IMR-90 (cell line): ENCODE data around the gene DESI2. TPM values are rescaled to one million over a fixed set of nuclear protein-coding genes. Genes with fewer than 3 reads are reported as not detected.

Experiments
- ATAC-seq: fragments of 200-7000 bp; cut with Tn5 transposase; 2 replicates; pipeline ENCODE4 v1.9.1; 2020; ENCODE audit warnings: low read depth, mild to moderate bottlenecking, moderate library complexity
- BruUV-seq: library from RNA; stranded (reverse); fragments of 400-500 nt; replicated peaks from 2 replicates; lab custom pipeline; 2021; lab: Mats Ljungman, UMichigan
- CTCF ChIA-PET: fragments of 300-600 bp; formaldehyde crosslinking; extraction: SDS; loops from one replicate; lab custom pipeline; 2021; ENCODE audit warnings: antibody characterized with exemption; lab: Yijun Ruan, JAX
- POLR2A ChIA-PET: fragments of 300-600 bp; sonication (Branson Sonifier 250); formaldehyde crosslinking; loops from one replicate; lab custom pipeline; 2022; ENCODE audit warnings: antibody characterized with exemption; ENCODE audit not compliant: unreplicated experiment; lab: Charles Lee
- DNase-seq: peaks from one replicate; pipeline ENCODE4 v3.0.0; 2013
- H2AFZ ChIP-seq: replicated peaks from 2 replicates; pipeline ENCODE3; 2013; ENCODE audit warnings: low read length, mild to moderate bottlenecking; ENCODE audit not compliant: poor library complexity
- H2AK5ac ChIP-seq: 2 replicates; pipeline ENCODE4 v1.6.1; 2013; ENCODE audit warnings: low read depth, low read length, inconsistent platforms
- H2AK9ac ChIP-seq: replicated peaks from 2 replicates; pipeline ENCODE3; 2013; ENCODE audit warnings: mild to moderate bottlenecking, low read depth, low read length, moderate library complexity; ENCODE audit not compliant: poor library complexity
- H2BK120ac ChIP-seq: 2 replicates; pipeline ENCODE4 v1.6.1; 2013; ENCODE audit warnings: low read depth, low read length, inconsistent platforms
- H2BK15ac ChIP-seq: 3 replicates; pipeline ENCODE4 v1.6.1; 2013; ENCODE audit warnings: low read depth, low read length, inconsistent platforms
- H2BK20ac ChIP-seq: 2 replicates; pipeline ENCODE4 v1.6.1; 2013; ENCODE audit warnings: low read depth, mild to moderate bottlenecking, inconsistent platforms, low read length, moderate library complexity
- H2BK5ac ChIP-seq: 2 replicates; pipeline ENCODE4 v1.6.1; 2013; ENCODE audit warnings: mild to moderate bottlenecking, low read depth, low read length, inconsistent platforms; ENCODE audit not compliant: poor library complexity, severe bottlenecking
- H3K14ac ChIP-seq: replicated peaks from 2 replicates; pipeline ENCODE4 v1.6.1; 2013; ENCODE audit warnings: low read depth, low read length, inconsistent platforms
- H3K18ac ChIP-seq: 2 replicates; pipeline ENCODE4 v1.6.1; 2013; ENCODE audit warnings: low read depth, low read length, control low read depth
- H3K23ac ChIP-seq: 2 replicates; pipeline ENCODE4 v1.6.1; 2013; ENCODE audit warnings: low read depth, low read length, inconsistent platforms
- H3K27ac ChIP-seq: 2 replicates; pipeline ENCODE4 v1.5.1; 2013; ENCODE audit warnings: mild to moderate bottlenecking, control low read depth, low read length; ENCODE audit not compliant: insufficient read depth
- H3K27me3 ChIP-seq: 2 replicates; pipeline ENCODE4 v1.6.1; 2013; ENCODE audit warnings: low read length; ENCODE audit not compliant: control insufficient read depth, insufficient read depth
- H3K36me3 ChIP-seq: 2 replicates; pipeline ENCODE4 v1.6.1; 2013; ENCODE audit warnings: low read length, mixed read lengths; ENCODE audit not compliant: control insufficient read depth, insufficient read depth
- H3K4ac ChIP-seq: 2 replicates; pipeline ENCODE4 v1.6.1; 2013; ENCODE audit warnings: low read depth, low read length, inconsistent platforms
- H3K4me1 ChIP-seq: 2 replicates; pipeline ENCODE4 v1.6.1; 2013; ENCODE audit warnings: low read length, mixed read lengths; ENCODE audit not compliant: control insufficient read depth, insufficient read depth
- H3K4me2 ChIP-seq: 2 replicates; pipeline ENCODE4 v1.6.1; 2013; ENCODE audit warnings: low read depth, mild to moderate bottlenecking, control low read depth, low read length, moderate library complexity
- H3K4me3 ChIP-seq: 2 replicates; pipeline ENCODE4 v1.5.1; 2013; ENCODE audit warnings: low read depth, mild to moderate bottlenecking, control low read depth, low read length, moderate library complexity; ENCODE audit not compliant: insufficient read depth
- H3K56ac ChIP-seq: 2 replicates; pipeline ENCODE4 v1.6.1; 2013; ENCODE audit warnings: low read length, inconsistent platforms; ENCODE audit not compliant: insufficient read depth; ENCODE audit errors: extremely low read depth
- H3K79me1 ChIP-seq, 2 experiments: 2 replicates each; pipeline ENCODE4 v1.6.1; 2013; ENCODE audit warnings: low read length in 2 of 2, inconsistent platforms in 1 of 2, low read depth in 1 of 2
- H3K9ac ChIP-seq: 2 replicates; pipeline ENCODE4 v1.6.1; 2013; ENCODE audit warnings: low read depth, low read length, control low read depth
- H3K9me1 ChIP-seq: 2 replicates; pipeline ENCODE4 v1.6.1; 2013; ENCODE audit warnings: low read length, inconsistent platforms; ENCODE audit not compliant: insufficient read depth
- H3K9me3 ChIP-seq: 2 replicates; pipeline ENCODE4 v1.6.1; 2013; ENCODE audit warnings: low read length; ENCODE audit not compliant: control insufficient read depth, insufficient read depth
- H4K20me1 ChIP-seq: 2 replicates; pipeline ENCODE4 v1.6.1; 2013; ENCODE audit warnings: low read length, inconsistent platforms; ENCODE audit not compliant: insufficient read depth
- H4K5ac ChIP-seq: 2 replicates; pipeline ENCODE4 v1.6.1; 2013; ENCODE audit warnings: mild to moderate bottlenecking, low read depth, low read length, control low read depth
- H4K8ac ChIP-seq, 2 experiments: 2 replicates each; pipeline ENCODE4 v1.6.1; 2013; ENCODE audit warnings: low read depth in 2 of 2, low read length in 2 of 2, control low read depth in 1 of 2, inconsistent platforms in 1 of 2
- H4K91ac ChIP-seq: 2 replicates; pipeline ENCODE4 v1.6.1; 2013; ENCODE audit warnings: low read depth, low read length, inconsistent platforms; ENCODE audit not compliant: insufficient read depth
- BHLHE40 ChIP-seq: fragments of 150-350 bp; IDR thresholded peaks from 2 replicates; pipeline ENCODE4 v1.6.1; 2016; ENCODE audit warnings: mild to moderate bottlenecking, low read depth, low read length
- CEBPB ChIP-seq: IDR thresholded peaks from 2 replicates; pipeline ENCODE4 v1.6.1; 2012; ENCODE audit warnings: low read depth, low read length, improper control_type of control experiment
- CHD1 ChIP-seq: IDR thresholded peaks from 2 replicates; pipeline ENCODE4 v1.6.1; 2012; ENCODE audit warnings: low read depth, low read length, improper control_type of control experiment
- CTCF ChIP-seq: conservative IDR thresholded peaks from 2 replicates; pipeline ENCODE4 v1.5.1; 2012; ENCODE audit warnings: mild to moderate bottlenecking, low read depth, low read length, improper control_type of control experiment
- MAFK ChIP-seq: IDR thresholded peaks from 2 replicates; pipeline ENCODE4 v1.6.1; 2012; ENCODE audit warnings: low read depth, low read length, improper control_type of control experiment
- MAZ ChIP-seq: IDR thresholded peaks from 2 replicates; pipeline ENCODE4 v1.6.1; 2012; ENCODE audit warnings: low read depth, mild to moderate bottlenecking, low read length, improper control_type of control experiment, moderate library complexity, borderline replicate concordance
- MXI1 ChIP-seq: IDR thresholded peaks from 2 replicates; pipeline ENCODE4 v1.6.1; 2012; ENCODE audit warnings: low read depth, mild to moderate bottlenecking, low read length, moderate library complexity, borderline replicate concordance
- POLR2A ChIP-seq: IDR thresholded peaks from 2 replicates; pipeline ENCODE4 v1.6.1; 2012; ENCODE audit warnings: mild to moderate bottlenecking, low read depth, low read length
- RAD21 ChIP-seq: IDR thresholded peaks from 2 replicates; pipeline ENCODE4 v1.6.1; 2012; ENCODE audit warnings: low read length, improper control_type of control experiment
- WGBS, 2 experiments: methylation state at CpG; one replicate each; pipeline versions ENCODE4 v1.1.5 to v1.1.7; 2013; ENCODE audit warnings: missing lambda C conversion rate in 2 of 2; ENCODE audit not compliant: insufficient read length in 1 of 2; ENCODE audit errors: extremely low coverage in 2 of 2; 5-methylcytosine and 5-hydroxymethylcytosine counted together
- dilution Hi-C: fragments of 300-500 bp; cut with HindIII; formaldehyde crosslinking; loops from one replicate; pipeline ENCODE4 v1.14.3; 2018; ENCODE audit warnings: low sequenced_read_pairs; ENCODE audit not compliant: unreplicated experiment
- in situ Hi-C: fragments of 300-500 bp; cut with MboI; formaldehyde crosslinking; loops from 3 replicates; pipeline ENCODE4 v1.14.3; 2019; ENCODE audit warnings: low sequenced_read_pairs, inconsistent platforms, mixed read lengths
- intact Hi-C: fragments of 100-400 bp; cut with micrococcal nuclease; formaldehyde crosslinking; loops from 2 replicates; pipeline ENCODE4 v1.10.0; 2022
- polyA plus RNA-seq, 3 experiments: library from polyadenylated mRNA; depleted of rRNA; stranded (reverse); fragments of >200 nt; gene quantifications; 2 replicates each; pipeline ENCODE4 v1.2.3, GENCODE V29; 2012; ENCODE audit warnings: low replicate concordance in 1 of 3
- total RNA-seq: library from RNA; depleted of rRNA; stranded (reverse); fragments of >200 nt; gene quantifications from 2 replicates; pipeline ENCODE4 v1.2.3, GENCODE V29; 2012
- TF ChIP-seq, protein P1 (sequence below): fragments of 150-350 bp; IDR thresholded peaks from 2 replicates; pipeline ENCODE4 v1.6.1; 2017; ENCODE audit warnings: mild to moderate bottlenecking, antibody characterized with exemption, low read length, low read depth

The DESI2 gene
- total and polyA plus RNA-seq, 2 of the 4 experiments (the other 2 are of a cell fraction) = 19.0 to 43.6 TPM

DNA sequence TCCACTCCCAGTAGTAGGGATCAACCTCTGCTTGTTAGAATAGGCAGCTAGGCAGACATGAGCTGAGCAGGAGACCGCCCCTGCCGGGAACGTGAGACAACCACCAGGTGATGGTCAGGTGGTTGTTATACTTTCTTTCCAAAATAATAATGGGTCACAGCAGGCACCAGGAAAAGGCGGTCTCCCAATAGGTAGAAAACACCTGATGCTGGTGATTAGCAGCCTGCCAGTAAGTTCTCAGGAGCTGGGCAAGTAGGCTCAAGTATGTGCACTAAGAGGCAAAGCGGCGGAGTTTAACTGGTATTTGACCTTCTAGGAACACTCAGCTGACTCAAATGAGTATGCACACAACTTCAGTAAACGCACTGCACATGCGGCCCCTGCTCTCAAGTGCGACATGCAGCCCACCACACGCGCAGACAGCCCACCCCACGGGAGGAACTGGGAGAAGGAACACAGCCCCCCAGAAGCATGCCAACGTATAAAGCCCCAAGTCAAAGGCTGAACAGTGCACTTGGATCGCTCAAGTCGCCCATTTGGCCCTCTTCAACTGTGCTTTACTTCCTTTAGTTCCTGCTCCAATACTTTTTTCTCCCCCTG, 80.0 kb downstream of the DESI2 start:
- intact Hi-C loops = no loop called here
- Histone ChIP-seq H3K4me1 (no peaks in the 10 kb centered on the region), H3K4ac (no peak overlapping the region), H3K18ac (no peak overlapping the region), H3K23ac (no peak overlapping the region), H2AK9ac (no peak overlapping the region), H3K9ac (no peak overlapping the region), H4K20me1 (no peaks in the 10 kb centered on the region), H3K4me2 (no peak overlapping the region), H4K5ac (no peak overlapping the region), H3K27ac (no peak overlapping the region), H3K14ac (no peak overlapping the region), H3K36me3 (no peaks in the 10 kb centered on the region), H3K9me3 (peaks cover 5% of the 10 kb centered on the region), H3K79me1 (no peaks in the 10 kb centered on the region), H2BK15ac (no peak overlapping the region), H2BK5ac (no peak overlapping the region), H2BK20ac (no peak overlapping the region), H3K27me3 (no peaks in the 10 kb centered on the region), H2AK5ac (no peak overlapping the region), H3K4me3 (no peak overlapping the region), H4K91ac (no peak overlapping the region), H2AFZ (no peak overlapping the region), H3K56ac (no peak overlapping the region), H4K8ac (no peak overlapping the region), H2BK120ac (no peak overlapping the region), H3K9me1 (no peaks in the 10 kb centered on the region)
- WGBS, 2 experiments = 95% methylated on average over 7 of the region's 15 CpGs; no CpG with 5 or more reads in 1 of the 2 experiments
- ChIA-PET POLR2A (no interaction called here), CTCF (interaction anchor here (0.6 kb wide), 1 partner anchor 853 kb away, joined by 3 read pairs; no protein-coding TSS in a partner anchor)
- no peak for TF ChIP-seq POLR2A
- TF ChIP-seq, protein P1, sequence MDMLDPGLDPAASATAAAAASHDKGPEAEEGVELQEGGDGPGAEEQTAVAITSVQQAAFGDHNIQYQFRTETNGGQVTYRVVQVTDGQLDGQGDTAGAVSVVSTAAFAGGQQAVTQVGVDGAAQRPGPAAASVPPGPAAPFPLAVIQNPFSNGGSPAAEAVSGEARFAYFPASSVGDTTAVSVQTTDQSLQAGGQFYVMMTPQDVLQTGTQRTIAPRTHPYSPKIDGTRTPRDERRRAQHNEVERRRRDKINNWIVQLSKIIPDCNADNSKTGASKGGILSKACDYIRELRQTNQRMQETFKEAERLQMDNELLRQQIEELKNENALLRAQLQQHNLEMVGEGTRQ = no peak
- no peak for TF ChIP-seq RAD21
- TF ChIP-seq CTCF = no peak
- TF ChIP-seq MAZ = no peak
- TF ChIP-seq MAFK = no peak
- TF ChIP-seq CHD1 = no peak
- TF ChIP-seq BHLHE40 = no peak
- TF ChIP-seq CEBPB = no peak
- TF ChIP-seq MXI1 = no peak
- no peak for DNase-seq
- BruUV-seq = no TSS peak
- dilution Hi-C loops = no loop called here
- no peak for ATAC-seq
- in situ Hi-C loops = no loop called here
